ENCODE results near the gene PLCB1.

GRCh38 chr20:8798505-8798904 is 666.4 kb downstream of the PLCB1 start:
- TF ChIP-seq EZH2 (IDR thresholded peaks at IDR 0.05; ENCODE audit: low read depth) (no peak), CTCF (conservative IDR thresholded peaks at IDR 0.05) (no peak)

All from PC-9 (cell line).